Stimulated activated CD4-positive, alpha-beta T cell treated with anti-CD3 and anti-CD28 coated beads, Interleukin-12 subunit alpha, Interleukin-12 subunit beta, amount 100 ng/mL, for 24 hours (primary cell): ENCODE data around the gene LMBR1.

Experiments used
- DNase-seq, 2 experiments: peaks; one replicate each; pipeline ENCODE4 v3.0.0-alpha.2; 2020; ENCODE audit warnings: low read depth in 2 of 2

LMBR1 gene

DNA sequence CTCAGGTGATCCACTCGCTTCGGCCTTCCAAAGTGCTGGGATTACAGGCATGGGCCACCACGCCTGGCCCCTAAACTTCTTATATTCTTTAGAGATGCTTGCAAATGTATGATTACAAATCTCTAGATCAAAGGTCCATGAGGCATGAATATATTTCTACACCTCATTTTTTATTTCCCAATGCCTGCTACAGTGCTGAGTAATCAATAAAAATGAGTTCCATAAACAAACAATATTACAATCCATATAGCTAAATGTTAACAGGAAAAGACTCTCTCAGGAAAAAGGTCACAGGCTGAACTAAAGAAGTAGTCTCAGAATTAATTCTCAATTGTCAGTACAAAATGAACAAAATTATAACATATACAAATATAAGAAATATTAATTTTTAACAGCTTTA, 90.8 kb downstream of the LMBR1 start:
- DNase-seq: no peak

GRCh38 chr7:156795415-156795814, 97.6 kb downstream of the LMBR1 start:
- no peak for DNase-seq

GRCh38 chr7:156793334-156793733, 99.6 kb downstream of the LMBR1 start:
- DNase-seq: no peak

DNA sequence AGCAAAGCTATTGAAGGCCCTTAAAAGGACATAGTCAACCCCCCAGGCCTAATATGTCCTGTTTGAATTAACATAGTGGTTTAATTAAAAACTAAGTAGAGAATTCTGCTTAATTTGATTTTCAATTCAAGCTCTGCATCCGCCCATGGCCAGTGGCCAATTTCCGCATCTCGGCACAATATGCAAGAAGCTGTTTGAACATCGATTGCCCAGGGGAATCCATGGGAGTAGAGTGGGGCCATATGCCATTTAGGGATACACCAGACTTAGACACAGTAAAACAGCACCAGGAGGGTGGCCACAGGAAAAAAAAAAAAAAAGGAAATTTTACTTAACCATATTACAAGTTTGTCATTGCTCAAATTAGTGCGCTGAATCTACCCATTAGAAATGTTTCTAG, 100.4 kb downstream of the LMBR1 start:
- DNase-seq: no peak

GRCh38 chr7:156791241-156791640, 101.7 kb downstream of the LMBR1 start:
- DNase-seq: no peak

DNA sequence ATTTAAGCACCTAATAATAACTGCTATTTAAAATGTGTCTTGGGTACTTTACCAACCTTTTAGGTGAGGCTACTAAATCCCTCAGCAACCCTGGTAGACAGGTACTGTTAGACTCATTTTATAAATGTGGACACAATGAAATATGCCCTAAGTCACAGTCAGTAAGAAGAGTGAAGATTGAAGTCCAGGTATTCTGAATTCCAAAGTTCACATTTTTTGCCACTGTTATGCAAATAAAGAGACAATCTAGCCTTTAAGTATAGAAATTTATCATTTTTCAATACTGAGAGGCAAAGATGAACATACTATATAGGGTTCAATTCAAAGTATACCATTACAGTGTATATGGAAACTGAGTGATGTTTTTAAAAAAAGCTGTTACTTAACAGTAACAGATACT, 102.7 kb downstream of the LMBR1 start:
- no peak for DNase-seq

GRCh38 chr7:156785998-156786543, 106.9 kb downstream of the LMBR1 start:
- no peak for DNase-seq

GRCh38 chr7:156783864-156784263, 109.1 kb downstream of the LMBR1 start:
- DNase-seq: no peak

DNA sequence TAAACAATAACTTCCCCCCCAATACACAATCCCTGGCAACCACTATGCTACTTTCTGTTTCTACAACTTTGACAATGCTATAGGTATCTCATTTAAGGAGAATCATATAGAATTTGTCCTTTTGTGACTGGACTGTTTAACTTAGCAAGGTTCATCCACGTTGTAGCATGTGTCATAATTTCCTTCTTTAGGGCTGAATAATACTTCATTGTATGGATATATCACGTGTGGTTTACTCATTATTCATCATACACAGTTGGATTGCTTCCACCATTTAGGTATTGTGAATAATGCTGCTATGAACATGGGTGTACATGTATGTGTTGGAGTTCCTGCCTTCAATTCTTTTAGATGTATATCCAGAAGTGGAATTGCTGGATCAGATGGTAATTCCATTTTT, 111.0 kb downstream of the LMBR1 start:
- DNase-seq: no peak

DNA sequence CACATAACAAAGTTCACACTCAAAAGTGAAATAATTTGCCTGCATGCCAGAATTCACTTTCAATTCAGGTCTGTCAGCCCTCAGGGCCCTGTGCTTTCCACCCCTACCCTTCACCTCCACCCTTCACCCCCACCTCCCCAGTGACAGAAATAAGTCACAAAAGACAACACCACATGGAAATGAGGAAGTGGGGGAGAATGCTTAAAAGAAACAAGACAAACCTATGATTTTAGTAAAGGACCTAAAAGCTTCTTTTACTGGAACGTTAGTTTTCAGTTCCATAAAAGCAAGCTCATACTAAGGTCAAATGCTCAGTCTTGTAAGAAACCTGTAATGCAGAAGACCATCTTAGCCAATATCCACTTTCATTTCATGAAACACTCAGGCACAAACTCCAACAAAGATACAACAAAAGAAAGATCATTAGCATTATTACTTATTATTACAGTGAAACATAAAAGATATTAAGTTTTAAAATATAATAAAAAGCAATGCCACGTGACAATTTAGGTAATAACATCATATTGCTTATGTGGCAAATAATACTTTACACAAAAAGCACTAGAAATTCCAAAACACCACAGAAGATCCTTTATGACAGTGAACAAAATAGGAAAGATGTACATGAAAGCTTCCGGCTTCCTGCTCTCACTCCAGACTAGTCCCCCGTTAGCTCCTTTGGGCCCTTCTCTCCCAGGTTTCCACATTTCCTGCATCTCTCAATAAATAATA, 112.1 kb downstream of the LMBR1 start:
- no peak for DNase-seq

DNA sequence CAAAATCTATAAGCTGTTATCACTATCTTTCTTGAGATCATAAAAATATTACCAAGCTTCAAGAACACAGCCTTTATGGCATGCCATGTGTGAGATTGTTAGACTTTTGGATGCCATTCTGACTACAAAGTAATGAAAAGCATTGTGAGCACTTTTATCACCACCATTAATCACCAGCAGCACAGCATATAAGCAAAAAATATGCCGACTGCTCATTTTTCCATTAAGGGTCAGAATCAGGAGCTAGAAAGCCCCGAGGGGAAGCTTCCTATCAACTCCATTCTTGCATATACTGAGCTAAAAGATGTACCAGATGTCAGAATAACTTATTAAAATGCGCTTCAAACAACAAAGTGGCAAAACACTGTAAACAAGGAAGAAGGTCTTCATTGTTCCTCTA, 114.3 kb downstream of the LMBR1 start:
- no peak for DNase-seq

GRCh38 chr7:156778201-156778600, 114.8 kb downstream of the LMBR1 start:
- no peak for DNase-seq

DNA sequence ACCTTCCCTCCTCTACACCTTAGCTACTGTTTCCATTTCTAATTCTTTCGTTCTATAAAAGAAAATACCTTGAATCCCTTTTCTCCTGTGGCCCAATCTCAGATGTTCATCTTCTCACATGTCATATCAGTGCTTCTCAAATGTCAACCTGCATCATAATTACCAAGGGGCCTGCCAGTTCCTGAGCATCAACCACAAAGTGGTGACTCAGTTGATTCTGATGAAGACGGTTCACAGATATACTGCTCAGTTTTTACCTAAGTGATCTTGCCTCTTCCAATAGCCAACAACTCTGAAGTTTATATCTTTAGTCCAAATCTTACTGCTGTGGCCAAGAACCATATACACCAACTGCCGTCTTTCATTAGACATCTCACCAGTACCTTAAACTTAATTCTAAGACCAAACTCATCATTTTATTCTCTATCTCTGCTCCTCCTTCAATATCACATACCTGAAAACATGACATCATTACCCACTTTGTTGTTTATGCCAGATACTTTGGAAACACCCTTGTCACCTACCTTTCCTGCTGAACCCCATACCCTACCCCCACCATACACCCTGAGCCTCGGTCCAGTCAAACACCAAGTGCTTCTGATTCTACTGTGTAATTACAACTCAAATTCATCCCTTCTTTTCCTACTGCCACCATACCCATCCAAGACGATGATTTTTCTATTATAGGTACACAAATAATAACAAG, 115.5 kb downstream of the LMBR1 start:
- peak in 1 of 2 experiments; percentile 15 for DNase-seq

DNA sequence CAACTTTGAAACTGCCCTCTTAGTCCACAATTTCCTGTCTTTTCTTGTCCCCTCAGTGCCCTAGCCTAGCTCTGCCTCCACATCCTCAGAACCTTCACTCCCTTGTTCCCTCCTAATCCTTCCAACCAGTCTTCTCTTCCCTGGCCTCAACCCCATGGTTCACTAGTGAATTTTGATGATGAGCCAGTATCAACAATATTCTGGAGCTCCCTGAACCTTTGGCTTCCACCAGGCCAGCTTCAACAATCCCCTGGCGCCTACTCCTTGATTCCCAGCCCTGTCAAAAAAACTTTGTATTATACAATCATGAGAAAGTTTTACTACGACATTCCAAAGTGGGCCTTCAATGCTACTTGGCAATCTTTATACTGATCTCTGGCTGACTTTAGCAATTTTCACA, 116.5 kb downstream of the LMBR1 start:
- DNase-seq: no peak

GRCh38 chr7:156773966-156774365, 119.0 kb downstream of the LMBR1 start:
- no peak for DNase-seq

DNA sequence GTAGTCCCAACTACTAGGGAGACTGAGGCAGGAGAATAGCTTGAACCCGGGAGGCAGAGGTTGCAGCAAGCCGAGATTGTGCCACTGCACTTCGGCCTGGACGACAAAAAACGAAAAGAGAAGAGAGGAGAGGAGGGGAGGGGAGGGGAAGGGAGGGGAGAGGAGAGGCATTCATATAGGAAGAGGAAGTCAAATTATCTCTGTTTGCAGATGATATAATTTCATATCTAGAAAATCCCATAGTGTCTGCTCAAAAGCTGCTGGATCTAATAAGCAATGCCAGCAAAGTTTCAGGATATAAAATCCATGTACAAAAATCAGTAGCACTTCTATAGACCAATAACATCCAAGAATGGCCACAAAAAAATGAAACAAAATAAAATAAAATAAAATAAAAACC, 120.3 kb downstream of the LMBR1 start:
- DNase-seq: no peak

DNA sequence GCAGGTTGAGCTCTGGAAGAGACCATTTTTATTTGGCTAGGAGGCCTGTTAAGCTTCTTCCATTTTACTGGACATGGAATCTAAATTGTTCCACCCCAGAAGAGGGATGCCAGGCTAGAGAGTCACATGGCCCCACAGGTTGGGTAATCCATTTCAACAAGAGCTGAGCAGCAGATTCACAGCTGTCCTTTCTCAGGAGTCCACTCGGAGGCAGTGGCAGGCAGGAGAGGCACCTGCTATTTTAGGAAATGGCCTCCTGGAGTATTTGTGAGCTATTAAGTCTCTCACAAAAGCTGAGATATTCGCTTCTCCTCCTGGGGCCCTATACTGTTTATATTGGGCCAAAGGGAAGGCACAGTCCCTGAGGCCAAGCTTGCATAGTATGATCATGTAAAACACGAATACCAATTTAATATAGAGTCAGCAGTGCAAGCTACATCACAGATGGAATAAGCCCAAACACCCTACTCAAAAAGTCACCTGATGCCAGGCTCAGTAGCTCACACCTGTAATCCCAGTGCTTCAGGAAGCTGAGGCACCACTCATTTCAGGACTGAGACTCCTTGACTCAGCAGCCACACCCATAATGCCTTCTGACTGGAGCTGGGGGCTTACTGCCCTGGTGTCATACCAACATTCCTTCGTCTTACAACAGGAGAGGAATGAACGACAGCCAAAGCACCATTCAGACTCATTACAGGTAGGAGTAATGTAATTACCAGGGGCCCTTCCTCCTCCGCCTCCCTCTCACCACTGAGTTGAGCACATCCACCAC, 124.1 kb downstream of the LMBR1 start:
- DNase-seq: no peak

DNA sequence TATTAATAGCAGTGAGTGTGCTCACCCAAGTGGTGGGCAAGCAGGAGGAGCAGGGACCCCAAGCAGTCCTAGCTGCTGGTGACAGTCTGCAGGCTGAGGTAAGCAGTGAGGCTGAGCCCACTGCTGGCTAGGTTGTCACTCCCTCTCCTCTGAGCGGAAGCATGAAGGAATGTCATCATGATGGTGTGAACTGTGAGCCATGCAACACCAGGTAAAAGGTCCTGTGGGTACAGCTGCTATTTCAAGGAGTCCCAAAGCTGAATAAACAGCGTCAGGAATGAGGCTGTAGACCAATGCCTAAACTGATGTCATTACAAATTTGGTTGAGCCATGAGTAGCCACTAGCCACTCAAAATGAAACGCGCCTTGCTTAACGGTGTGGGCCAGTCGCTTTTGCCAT, 126.3 kb downstream of the LMBR1 start:
- no peak for DNase-seq

DNA sequence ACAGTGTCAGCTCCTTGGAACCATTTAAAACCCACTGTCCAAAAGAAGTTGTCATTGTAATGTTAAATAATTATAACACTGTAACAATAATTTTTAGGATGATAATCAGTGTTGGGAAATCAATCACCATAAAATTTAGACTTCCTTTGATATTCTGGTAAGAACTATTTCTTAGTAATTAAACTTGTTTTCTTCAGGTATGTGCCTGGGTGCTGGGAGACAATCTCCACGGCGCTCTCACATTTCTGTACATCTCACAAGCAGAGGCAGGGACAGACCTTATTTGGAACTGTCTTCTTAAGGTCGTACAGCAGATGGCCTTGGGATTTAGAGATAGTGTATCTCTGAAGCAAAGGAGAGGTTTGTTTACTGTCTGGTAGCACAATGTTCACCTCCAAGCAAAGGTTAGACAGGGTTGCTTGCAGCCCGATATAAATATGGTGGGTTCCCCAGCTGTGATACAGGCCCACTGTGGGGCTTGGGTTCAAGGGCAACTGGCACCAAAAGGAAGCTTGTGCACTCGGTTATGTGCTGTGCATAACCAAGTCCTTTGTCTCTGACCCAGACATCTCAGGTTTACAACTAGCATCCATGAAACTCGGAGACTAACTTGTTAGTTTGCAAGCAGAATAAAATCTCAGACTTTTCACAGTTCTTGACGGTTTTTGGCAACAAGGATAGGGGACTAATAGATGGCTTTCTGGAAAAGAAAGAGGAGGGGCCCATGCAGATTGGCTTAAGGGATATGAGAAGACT, 126.9 kb downstream of the LMBR1 start:
- DNase-seq: no peak

GRCh38 chr7:156764766-156765165, 128.2 kb downstream of the LMBR1 start:
- DNase-seq: no peak

GRCh38 chr7:156764016-156764669, 128.8 kb downstream of the LMBR1 start:
- DNase-seq: no peak
